ENCODE measurements around the gene SUV39H1. TPM values are rescaled to one million over a fixed set of nuclear protein-coding genes. Genes with fewer than 3 reads are reported as not detected.
A peak's percentile ranks its signal among the peaks of the same experiment; 100 is the strongest.

SUV39H1 gene
- polyA plus RNA-seq, 4 donors, result 2.2 to 8.5 (median 4.3) TPM

DNA sequence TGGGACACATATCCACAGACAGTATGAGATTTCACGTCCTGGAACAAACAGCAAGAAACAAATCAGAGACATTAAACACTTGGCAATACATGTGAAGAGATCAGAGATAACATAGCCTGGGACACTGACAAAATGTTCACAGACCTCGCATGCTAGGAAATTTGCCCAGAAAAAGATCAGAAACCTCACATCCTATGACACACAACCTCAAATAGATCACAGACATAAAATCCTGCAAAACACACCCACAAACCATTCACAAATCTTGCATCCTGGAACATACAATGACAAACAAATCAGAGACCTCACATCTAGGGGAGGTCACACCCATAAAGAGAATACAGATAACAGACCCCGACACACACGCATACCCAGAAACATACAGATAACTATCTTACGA, 18.0 kb downstream of the SUV39H1 start:
- DNase-seq (no peak), FAIRE-seq (no peak)
- H3K9me3 ChIP-seq (ENCODE audit: control insufficient read depth in 2 of 2, insufficient read depth in 1 of 2, low read depth in 1 of 2, low read length in 1 of 2), result no peaks in the 10 kb centered on the region
- no peaks in the 10 kb centered on the region for H3K36me3 ChIP-seq (ENCODE audit: control insufficient read depth in 3 of 3, insufficient read depth in 2 of 3, low read depth in 1 of 3, low read length in 3 of 3)
- WGBS, 3 donors, result 59 to 75% (median 69%) methylated on average over 5 of the region's 5 CpGs
- H3K4me1 ChIP-seq (ENCODE audit: control insufficient read depth in 3 of 3, insufficient read depth in 2 of 3, low read depth in 1 of 3, low read length in 2 of 3), result peaks cover 0 to 3% (median 0%) of the 10 kb centered on the region in 3 donors
- H3K27ac ChIP-seq (ENCODE audit: low read depth in 1 of 3, low read length in 2 of 3), result peak overlapping the region in 1 of 3 donors; percentile 58
- no peaks in the 10 kb centered on the region for H3K27me3 ChIP-seq (ENCODE audit: control insufficient read depth in 3 of 3, insufficient read depth in 3 of 3, low read length in 3 of 3)
- no peak overlapping the region for H3K4me3 ChIP-seq (ENCODE audit: low read depth in 1 of 3, low read length in 3 of 3)

- Histone ChIP-seq H3K27me3 (ENCODE audit: control insufficient read depth in 3 of 3, insufficient read depth in 3 of 3, low read length in 3 of 3) (no peaks in the 10 kb centered on the region), H3K4me3 (ENCODE audit: low read depth in 1 of 3, low read length in 3 of 3) (no peak overlapping the region), H3K9me3 (ENCODE audit: control insufficient read depth in 2 of 2, insufficient read depth in 1 of 2, low read depth in 1 of 2, low read length in 1 of 2) (no peaks in the 10 kb centered on the region), H3K36me3 (ENCODE audit: control insufficient read depth in 3 of 3, insufficient read depth in 2 of 3, low read depth in 1 of 3, low read length in 3 of 3) (no peaks in the 10 kb centered on the region), H3K27ac (ENCODE audit: low read depth in 1 of 3, low read length in 2 of 3) (peak overlapping the region in 1 of 3 donors; percentile 58), H3K4me1 (ENCODE audit: control insufficient read depth in 3 of 3, insufficient read depth in 2 of 3, low read depth in 1 of 3, low read length in 2 of 3) (peaks cover 0 to 3% (median 0%) of the 10 kb centered on the region in 3 donors)
- FAIRE-seq (no peak), DNase-seq (no peak)
- WGBS, 3 donors, result 65 to 82% (median 70%) methylated on average over 2 of the region's 2 CpGs
Measured at GRCh38 chrX:48715072-48715471, 18.5 kb downstream of the SUV39H1 start.

- no peaks in the 10 kb centered on the region for H3K9me3 ChIP-seq (ENCODE audit: control insufficient read depth in 2 of 2, insufficient read depth in 1 of 2, low read depth in 1 of 2, low read length in 1 of 2)
- H3K27ac ChIP-seq (ENCODE audit: low read depth in 1 of 3, low read length in 2 of 3), result no peak overlapping the region
- no peaks in the 10 kb centered on the region for H3K27me3 ChIP-seq (ENCODE audit: control insufficient read depth in 3 of 3, insufficient read depth in 3 of 3, low read length in 3 of 3)
- no peak for FAIRE-seq
- no peaks in the 10 kb centered on the region for H3K36me3 ChIP-seq (ENCODE audit: control insufficient read depth in 3 of 3, insufficient read depth in 2 of 3, low read depth in 1 of 3, low read length in 3 of 3)
- no peak overlapping the region for H3K4me3 ChIP-seq (ENCODE audit: low read depth in 1 of 3, low read length in 3 of 3)
- H3K4me1 ChIP-seq (ENCODE audit: control insufficient read depth in 3 of 3, insufficient read depth in 2 of 3, low read depth in 1 of 3, low read length in 2 of 3), result peaks cover 0 to 3% (median 0%) of the 10 kb centered on the region in 3 donors
- WGBS, 3 donors, result 71 to 78% (median 76%) methylated on average over 4 of the region's 4 CpGs
- DNase-seq, result no peak
Measured at GRCh38 chrX:48715876-48716502, 19.5 kb downstream of the SUV39H1 start.

- H3K4me3 ChIP-seq (ENCODE audit: low read depth in 1 of 3, low read length in 3 of 3), result no peak overlapping the region
- H3K9me3 ChIP-seq (ENCODE audit: control insufficient read depth in 2 of 2, insufficient read depth in 1 of 2, low read depth in 1 of 2, low read length in 1 of 2), result no peaks in the 10 kb centered on the region
- FAIRE-seq, result no peak
- no peak for DNase-seq
- H3K27me3 ChIP-seq (ENCODE audit: control insufficient read depth in 3 of 3, insufficient read depth in 3 of 3, low read length in 3 of 3), result no peaks in the 10 kb centered on the region
- no peaks in the 10 kb centered on the region for H3K36me3 ChIP-seq (ENCODE audit: control insufficient read depth in 3 of 3, insufficient read depth in 2 of 3, low read depth in 1 of 3, low read length in 3 of 3)
- H3K4me1 ChIP-seq (ENCODE audit: control insufficient read depth in 3 of 3, insufficient read depth in 2 of 3, low read depth in 1 of 3, low read length in 2 of 3), result no peaks in the 10 kb centered on the region
- peak overlapping the region in 1 of 3 donors; percentile 54 for H3K27ac ChIP-seq (ENCODE audit: low read depth in 1 of 3, low read length in 2 of 3)
- 44 to 79% (median 63%) methylated on average over 2 of the region's 2 CpGs for WGBS, 3 donors
Measured at GRCh38 chrX:48719958-48720357, 23.4 kb downstream of the SUV39H1 start.

DNA sequence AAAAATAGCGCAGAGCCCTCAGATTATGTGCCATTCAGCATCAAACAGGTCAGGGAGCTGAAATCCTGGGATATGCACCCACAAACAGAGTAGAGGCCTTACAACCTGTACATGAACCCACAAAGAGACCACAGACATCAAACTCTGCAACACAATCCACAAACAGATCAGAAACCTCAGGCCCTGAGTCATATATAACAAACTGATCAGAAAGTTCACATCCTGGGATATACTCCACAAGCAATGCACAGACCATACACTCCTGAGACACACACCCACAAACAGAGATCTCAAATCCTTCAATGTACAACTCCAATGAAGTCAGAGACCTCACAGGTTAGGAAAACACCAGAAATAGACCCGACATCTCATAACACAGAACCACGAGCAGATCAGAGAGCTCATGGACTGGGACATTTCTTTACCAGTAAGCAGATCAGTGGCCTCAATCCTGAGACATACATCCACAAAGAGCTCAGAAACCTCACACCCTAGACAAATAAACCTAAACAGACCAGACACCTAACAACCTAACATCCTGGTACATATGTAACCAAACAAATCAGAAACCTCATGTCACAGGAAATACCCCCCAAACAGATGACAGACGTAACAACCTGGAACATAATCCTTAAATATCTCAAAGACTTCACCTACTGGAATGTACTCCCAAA, 24.2 kb downstream of the SUV39H1 start:
- Histone ChIP-seq H3K4me1 (ENCODE audit: control insufficient read depth in 3 of 3, insufficient read depth in 2 of 3, low read depth in 1 of 3, low read length in 2 of 3) (no peaks in the 10 kb centered on the region), H3K9me3 (ENCODE audit: control insufficient read depth in 2 of 2, insufficient read depth in 1 of 2, low read depth in 1 of 2, low read length in 1 of 2) (no peaks in the 10 kb centered on the region), H3K4me3 (ENCODE audit: low read depth in 1 of 3, low read length in 3 of 3) (no peak overlapping the region), H3K36me3 (ENCODE audit: control insufficient read depth in 3 of 3, insufficient read depth in 2 of 3, low read depth in 1 of 3, low read length in 3 of 3) (no peaks in the 10 kb centered on the region), H3K27me3 (ENCODE audit: control insufficient read depth in 3 of 3, insufficient read depth in 3 of 3, low read length in 3 of 3) (no peaks in the 10 kb centered on the region), H3K27ac (ENCODE audit: low read depth in 1 of 3, low read length in 2 of 3) (peak overlapping the region in 1 of 3 donors; percentile 45)
- DNase-seq (no peak), FAIRE-seq (no peak)
- WGBS, 3 donors, result 68 to 79% (median 77%) methylated on average over 4 of the region's 4 CpGs

DNA sequence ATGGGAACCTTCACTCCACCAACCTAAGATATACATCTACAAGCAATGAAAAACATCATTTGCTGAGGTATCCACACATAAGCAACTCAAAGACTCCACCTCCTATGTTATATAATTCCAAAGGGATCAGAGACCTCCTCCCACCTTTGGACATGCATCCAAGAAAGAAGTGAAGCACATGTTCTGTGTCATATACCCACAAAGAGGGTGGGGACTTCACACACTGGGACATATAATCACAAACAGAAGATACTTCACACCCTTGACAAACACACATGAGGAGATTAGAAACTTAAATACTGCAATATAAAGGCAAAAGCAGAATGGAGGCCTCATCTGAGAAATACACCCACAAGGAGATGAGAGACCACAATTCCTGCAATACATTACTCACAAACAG, 25.4 kb downstream of the SUV39H1 start:
- DNase-seq, result no peak
- Histone ChIP-seq H3K4me3 (ENCODE audit: low read depth in 1 of 3, low read length in 3 of 3) (no peak overlapping the region), H3K36me3 (ENCODE audit: control insufficient read depth in 3 of 3, insufficient read depth in 2 of 3, low read depth in 1 of 3, low read length in 3 of 3) (no peaks in the 10 kb centered on the region), H3K27me3 (ENCODE audit: control insufficient read depth in 3 of 3, insufficient read depth in 3 of 3, low read length in 3 of 3) (no peaks in the 10 kb centered on the region), H3K27ac (ENCODE audit: low read depth in 1 of 3, low read length in 2 of 3) (no peak overlapping the region), H3K9me3 (ENCODE audit: control insufficient read depth in 2 of 2, insufficient read depth in 1 of 2, low read depth in 1 of 2, low read length in 1 of 2) (no peaks in the 10 kb centered on the region), H3K4me1 (ENCODE audit: control insufficient read depth in 3 of 3, insufficient read depth in 2 of 3, low read depth in 1 of 3, low read length in 2 of 3) (no peaks in the 10 kb centered on the region)
- no peak for FAIRE-seq

DNA sequence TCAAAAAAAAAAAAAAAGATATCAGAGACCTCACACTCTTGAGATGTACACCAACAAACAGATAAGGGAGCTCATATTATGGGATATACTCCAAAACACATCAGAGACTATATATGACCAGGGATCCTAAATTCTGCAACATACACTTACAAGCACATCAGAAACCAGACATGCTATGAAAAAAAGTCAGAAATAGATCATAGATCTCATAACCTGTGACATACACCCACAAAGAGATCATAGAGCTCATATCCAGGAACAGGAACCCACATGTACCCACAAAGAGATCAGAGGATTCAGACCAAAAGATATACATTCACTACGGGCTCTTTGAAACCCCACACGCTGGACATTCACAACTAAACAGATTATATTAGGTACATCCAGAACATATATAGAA, 30.1 kb downstream of the SUV39H1 start:
- no peak for FAIRE-seq
- Histone ChIP-seq H3K9me3 (ENCODE audit: control insufficient read depth in 2 of 2, insufficient read depth in 1 of 2, low read depth in 1 of 2, low read length in 1 of 2) (no peaks in the 10 kb centered on the region), H3K27me3 (ENCODE audit: control insufficient read depth in 3 of 3, insufficient read depth in 3 of 3, low read length in 3 of 3) (no peaks in the 10 kb centered on the region), H3K27ac (ENCODE audit: low read depth in 1 of 3, low read length in 2 of 3) (no peak overlapping the region), H3K4me1 (ENCODE audit: control insufficient read depth in 3 of 3, insufficient read depth in 2 of 3, low read depth in 1 of 3, low read length in 2 of 3) (no peaks in the 10 kb centered on the region), H3K36me3 (ENCODE audit: control insufficient read depth in 3 of 3, insufficient read depth in 2 of 3, low read depth in 1 of 3, low read length in 3 of 3) (no peaks in the 10 kb centered on the region), H3K4me3 (ENCODE audit: low read depth in 1 of 3, low read length in 3 of 3) (no peak overlapping the region)
- 73 to 81% (median 76%) methylated on average over 2 of the region's 2 CpGs for WGBS, 3 donors
- DNase-seq, result no peak

DNA sequence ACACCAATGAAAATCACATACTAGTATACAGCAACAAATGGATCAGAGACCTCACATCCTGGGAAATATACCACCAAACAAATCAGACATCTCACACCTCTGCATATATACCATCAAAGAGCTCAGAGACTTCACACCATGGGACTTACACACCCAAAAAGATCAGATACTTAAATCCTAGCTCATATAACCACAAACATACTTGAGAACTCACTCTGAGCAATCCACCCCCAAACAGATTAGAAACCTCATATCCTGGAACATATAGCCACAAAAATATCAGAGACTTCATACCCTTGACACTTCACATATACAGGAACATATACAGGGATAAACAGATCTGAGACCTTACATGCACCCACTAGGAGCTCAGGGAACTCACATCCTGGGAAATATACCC, 32.1 kb downstream of the SUV39H1 start:
- DNase-seq (no peak), FAIRE-seq (no peak)
- Histone ChIP-seq H3K9me3 (ENCODE audit: control insufficient read depth in 2 of 2, insufficient read depth in 1 of 2, low read depth in 1 of 2, low read length in 1 of 2) (no peaks in the 10 kb centered on the region), H3K27me3 (ENCODE audit: control insufficient read depth in 3 of 3, insufficient read depth in 3 of 3, low read length in 3 of 3) (no peaks in the 10 kb centered on the region), H3K27ac (ENCODE audit: low read depth in 1 of 3, low read length in 2 of 3) (no peak overlapping the region), H3K4me1 (ENCODE audit: control insufficient read depth in 3 of 3, insufficient read depth in 2 of 3, low read depth in 1 of 3, low read length in 2 of 3) (no peaks in the 10 kb centered on the region), H3K36me3 (ENCODE audit: control insufficient read depth in 3 of 3, insufficient read depth in 2 of 3, low read depth in 1 of 3, low read length in 3 of 3) (no peaks in the 10 kb centered on the region), H3K4me3 (ENCODE audit: low read depth in 1 of 3, low read length in 3 of 3) (no peak overlapping the region)

GRCh38 chrX:48736303-48736702, 39.8 kb downstream of the SUV39H1 start:
- Histone ChIP-seq H3K9me3 (ENCODE audit: control insufficient read depth in 2 of 2, insufficient read depth in 1 of 2, low read depth in 1 of 2, low read length in 1 of 2) (no peaks in the 10 kb centered on the region), H3K4me3 (ENCODE audit: low read depth in 1 of 3, low read length in 3 of 3) (peak overlapping the region in 1 of 3 donors; percentile 7), H3K27me3 (ENCODE audit: control insufficient read depth in 3 of 3, insufficient read depth in 3 of 3, low read length in 3 of 3) (no peaks in the 10 kb centered on the region), H3K36me3 (ENCODE audit: control insufficient read depth in 3 of 3, insufficient read depth in 2 of 3, low read depth in 1 of 3, low read length in 3 of 3) (no peaks in the 10 kb centered on the region), H3K27ac (ENCODE audit: low read depth in 1 of 3, low read length in 2 of 3) (peak overlapping the region in 1 of 3 donors; percentile 50), H3K4me1 (ENCODE audit: control insufficient read depth in 3 of 3, insufficient read depth in 2 of 3, low read depth in 1 of 3, low read length in 2 of 3) (no peaks in the 10 kb centered on the region)
- FAIRE-seq, result no peak
- no peak for DNase-seq
- 88 to 100% (median 91%) methylated on average over 1 of the region's 1 CpG for WGBS, 3 donors
